SK-N-SH treated with all-trans-retinoic acid at 6 μM for 48 hours (cell line): ENCODE data around the gene TOMM5.

Experiments used
- ATAC-seq: fragments of 200-7000 bp; cut with Tn5 transposase; 3 replicates; pipeline ENCODE4 v1.9.1; 2020; ENCODE audit warnings: mild to moderate bottlenecking, moderate library complexity
- ARNTL ChIP-seq: fragments of 450-650 bp; formaldehyde crosslinking; IDR thresholded peaks from 2 replicates; pipeline ENCODE4 v1.5.0; 2020; ENCODE audit warnings: low read depth, mild to moderate bottlenecking, moderate library complexity, borderline replicate concordance
- CREB5 ChIP-seq: fragments of 250-450 bp; sonication (Bioruptor Pico); IDR thresholded peaks from 2 replicates; pipeline ENCODE4 v1.5.1; 2020; ENCODE audit warnings: low read depth, mild to moderate bottlenecking, moderate library complexity
- CSRNP3 ChIP-seq: fragments of 250-450 bp; sonication (Bioruptor Pico); IDR thresholded peaks from 2 replicates; pipeline ENCODE4 v1.5.1; 2021; ENCODE audit warnings: mild to moderate bottlenecking, moderate library complexity
- GLIS3 ChIP-seq: fragments of 250-450 bp; sonication (Bioruptor Pico); IDR thresholded peaks from 2 replicates; pipeline ENCODE4 v1.5.0; 2020; ENCODE audit warnings: mild to moderate bottlenecking, moderate library complexity
- OSR1 ChIP-seq: fragments of 250-450 bp; sonication (Bioruptor Pico); IDR thresholded peaks from 2 replicates; pipeline ENCODE4 v1.8.0; 2022; ENCODE audit warnings: moderate library complexity, mild to moderate bottlenecking, inconsistent platforms
- PATZ1 ChIP-seq: fragments of 250-450 bp; sonication (Bioruptor Pico); IDR thresholded peaks from 2 replicates; pipeline ENCODE4 v1.8.0; 2020; ENCODE audit warnings: mild to moderate bottlenecking, moderate library complexity, borderline replicate concordance
- PPARA ChIP-seq: fragments of 250-450 bp; sonication (Bioruptor Pico); IDR thresholded peaks from 2 replicates; pipeline ENCODE4 v1.5.0; 2020; ENCODE audit warnings: mild to moderate bottlenecking, borderline replicate concordance
- TOX ChIP-seq: fragments of 250-450 bp; sonication (Bioruptor Pico); IDR thresholded peaks from 2 replicates; pipeline ENCODE4 v1.8.0; 2021; ENCODE audit warnings: mild to moderate bottlenecking, moderate library complexity, borderline replicate concordance
- TSHZ2 ChIP-seq: fragments of 250-450 bp; sonication (Bioruptor Pico); IDR thresholded peaks from 2 replicates; pipeline ENCODE4 v1.5.0; 2020; ENCODE audit warnings: mild to moderate bottlenecking, moderate library complexity
- ZFP3 ChIP-seq: fragments of 250-450 bp; sonication (Bioruptor Pico); IDR thresholded peaks from 2 replicates; pipeline ENCODE4 v1.5.0; 2020; ENCODE audit warnings: mild to moderate bottlenecking, moderate library complexity
- ZFP30 ChIP-seq: fragments of 450-650 bp; formaldehyde crosslinking; IDR thresholded peaks from 2 replicates; pipeline ENCODE4 v1.5.0; 2022; ENCODE audit warnings: mild to moderate bottlenecking, moderate library complexity
- ZNF565 ChIP-seq: fragments of 450-650 bp; formaldehyde crosslinking; conservative IDR thresholded peaks from 2 replicates; pipeline ENCODE4 v1.5.0; 2020; ENCODE audit warnings: low read depth, mild to moderate bottlenecking, moderate library complexity
- ZNF70 ChIP-seq: fragments of 450-650 bp; formaldehyde crosslinking; IDR thresholded peaks from 2 replicates; pipeline ENCODE4 v1.5.0; 2020; ENCODE audit warnings: mild to moderate bottlenecking, moderate library complexity
- ZNF8 ChIP-seq: fragments of 450-650 bp; formaldehyde crosslinking; IDR thresholded peaks from 2 replicates; pipeline ENCODE4 v1.5.0; 2020; ENCODE audit warnings: mild to moderate bottlenecking, moderate library complexity

TOMM5 gene

GRCh38 chr9:37639841-37640240 is 47.4 kb upstream of the TOMM5 start:
- no peak for ATAC-seq

GRCh38 chr9:37639109-37639762 is 46.8 kb upstream of the TOMM5 start:
- TF ChIP-seq PPARA (CRISPR knock-in tag) (no peak), OSR1 (CRISPR knock-in tag) (no peak), ZFP3 (CRISPR knock-in tag) (no peak), ZNF565 (no peak), ZFP30 (CRISPR knock-in tag) (no peak)
- ATAC-seq, result no peak

More at GRCh38 chr9:37639841-37640240, 47.4 kb upstream of the TOMM5 start:
- TF ChIP-seq ARNTL (CRISPR knock-in tag) (no peak), TSHZ2 (CRISPR knock-in tag) (no peak), OSR1 (CRISPR knock-in tag) (no peak), CREB5 (no peak), ZFP3 (CRISPR knock-in tag) (no peak)

- ATAC-seq, result no peak
- TF ChIP-seq CREB5, result no peak
- TF ChIP-seq CSRNP3 (CRISPR knock-in tag), result no peak
- TF ChIP-seq TOX (CRISPR knock-in tag), result no peak
- no peak for TF ChIP-seq ZNF8 (CRISPR knock-in tag)
- TF ChIP-seq ZNF565, result no peak
- TF ChIP-seq TSHZ2 (CRISPR knock-in tag), result no peak
- TF ChIP-seq GLIS3 (CRISPR knock-in tag), result no peak
Observed at GRCh38 chr9:37636511-37637448, 44.4 kb upstream of the TOMM5 start.

GRCh38 chr9:37635808-37636207 is 43.4 kb upstream of the TOMM5 start:
- TF ChIP-seq ZFP30 (CRISPR knock-in tag) (no peak), PATZ1 (CRISPR knock-in tag) (no peak), ZNF70 (CRISPR knock-in tag) (no peak)
- no peak for ATAC-seq
